SK-N-SH treated with all-trans-retinoic acid at 6 μM for 48 hours (cell line): ENCODE data around the gene PMFBP1.
A peak's percentile ranks its signal among the peaks of the same experiment; 100 is the strongest.

Experiments
- ATAC-seq: fragments of 200-7000 bp; cut with Tn5 transposase; 3 replicates; pipeline ENCODE4 v1.9.1; 2020; ENCODE audit warnings: mild to moderate bottlenecking, moderate library complexity
- ARNTL ChIP-seq: fragments of 450-650 bp; formaldehyde crosslinking; IDR thresholded peaks from 2 replicates; pipeline ENCODE4 v1.5.0; 2020; ENCODE audit warnings: low read depth, mild to moderate bottlenecking, moderate library complexity, borderline replicate concordance
- CSDC2 ChIP-seq: fragments of 250-450 bp; sonication (Bioruptor Pico); IDR thresholded peaks from 2 replicates; pipeline ENCODE4 v1.5.0; 2020; ENCODE audit warnings: mild to moderate bottlenecking, moderate library complexity
- CSRNP3 ChIP-seq: fragments of 250-450 bp; sonication (Bioruptor Pico); IDR thresholded peaks from 2 replicates; pipeline ENCODE4 v1.5.1; 2021; ENCODE audit warnings: mild to moderate bottlenecking, moderate library complexity
- GLIS3 ChIP-seq: fragments of 250-450 bp; sonication (Bioruptor Pico); IDR thresholded peaks from 2 replicates; pipeline ENCODE4 v1.5.0; 2020; ENCODE audit warnings: mild to moderate bottlenecking, moderate library complexity
- ISL1 ChIP-seq: fragments of 250-450 bp; sonication (Bioruptor Pico); IDR thresholded peaks from 2 replicates; pipeline ENCODE4 v2.1.2; 2022; ENCODE audit warnings: mild to moderate bottlenecking, moderate library complexity
- OSR1 ChIP-seq: fragments of 250-450 bp; sonication (Bioruptor Pico); IDR thresholded peaks from 2 replicates; pipeline ENCODE4 v1.8.0; 2022; ENCODE audit warnings: moderate library complexity, mild to moderate bottlenecking, inconsistent platforms
- POU6F1 ChIP-seq: fragments of 250-450 bp; sonication (Bioruptor Pico); IDR thresholded peaks from 2 replicates; pipeline ENCODE4 v1.8.0; 2021; ENCODE audit warnings: low read depth, mild to moderate bottlenecking, moderate library complexity, borderline replicate concordance
- PPARA ChIP-seq: fragments of 250-450 bp; sonication (Bioruptor Pico); IDR thresholded peaks from 2 replicates; pipeline ENCODE4 v1.5.0; 2020; ENCODE audit warnings: mild to moderate bottlenecking, borderline replicate concordance
- RARB ChIP-seq: fragments of 250-450 bp; sonication (Bioruptor Pico); IDR thresholded peaks from 2 replicates; pipeline ENCODE4 v1.8.0; 2021; ENCODE audit warnings: mild to moderate bottlenecking, moderate library complexity
- SNAI2 ChIP-seq: fragments of 250-450 bp; sonication (Bioruptor Pico); IDR thresholded peaks from 2 replicates; pipeline ENCODE4 v1.5.0; 2020; ENCODE audit warnings: mild to moderate bottlenecking, moderate library complexity
- TCF4 ChIP-seq: fragments of 250-450 bp; sonication (Bioruptor Pico); IDR thresholded peaks from 2 replicates; pipeline ENCODE4 v1.8.0; 2021; ENCODE audit warnings: mild to moderate bottlenecking, moderate library complexity, borderline replicate concordance
- TOX ChIP-seq: fragments of 250-450 bp; sonication (Bioruptor Pico); IDR thresholded peaks from 2 replicates; pipeline ENCODE4 v1.8.0; 2021; ENCODE audit warnings: mild to moderate bottlenecking, moderate library complexity, borderline replicate concordance
- TSHZ2 ChIP-seq: fragments of 250-450 bp; sonication (Bioruptor Pico); IDR thresholded peaks from 2 replicates; pipeline ENCODE4 v1.5.0; 2020; ENCODE audit warnings: mild to moderate bottlenecking, moderate library complexity
- ZFP3 ChIP-seq: fragments of 250-450 bp; sonication (Bioruptor Pico); IDR thresholded peaks from 2 replicates; pipeline ENCODE4 v1.5.0; 2020; ENCODE audit warnings: mild to moderate bottlenecking, moderate library complexity
- ZNF565 ChIP-seq: fragments of 450-650 bp; formaldehyde crosslinking; conservative IDR thresholded peaks from 2 replicates; pipeline ENCODE4 v1.5.0; 2020; ENCODE audit warnings: low read depth, mild to moderate bottlenecking, moderate library complexity
- ZNF70 ChIP-seq: fragments of 450-650 bp; formaldehyde crosslinking; IDR thresholded peaks from 2 replicates; pipeline ENCODE4 v1.5.0; 2020; ENCODE audit warnings: mild to moderate bottlenecking, moderate library complexity
- ZNF8 ChIP-seq: fragments of 450-650 bp; formaldehyde crosslinking; IDR thresholded peaks from 2 replicates; pipeline ENCODE4 v1.5.0; 2020; ENCODE audit warnings: mild to moderate bottlenecking, moderate library complexity

PMFBP1 gene

GRCh38 chr16:72198771-72199201, 26.8 kb upstream of the PMFBP1 start:
- peak; percentile 56 for ATAC-seq

GRCh38 chr16:72198021-72198711, 26.2 kb upstream of the PMFBP1 start:
- TF ChIP-seq ZNF8 (CRISPR knock-in tag) (no peak), ZFP3 (CRISPR knock-in tag) (no peak), TSHZ2 (peak; percentile 62; the same call in 1 of the 2 replicates), TOX (CRISPR knock-in tag) (no peak), TCF4 (CRISPR knock-in tag) (peak; percentile 48; the same call in 1 of the 2 replicates)

More at GRCh38 chr16:72198771-72199201, 26.8 kb upstream of the PMFBP1 start:
- TF ChIP-seq ZFP3 (CRISPR knock-in tag), result no peak
- no peak for TF ChIP-seq PPARA (CRISPR knock-in tag)
- TF ChIP-seq TSHZ2, result peak; percentile 94
- TF ChIP-seq CSDC2 (CRISPR knock-in tag), result no peak
- TF ChIP-seq TCF4 (CRISPR knock-in tag), result peak; percentile 64; the same call in 1 of the 2 replicates
- peak; percentile 43; the same call in 1 of the 2 replicates for TF ChIP-seq SNAI2
- peak; percentile 49 for TF ChIP-seq ISL1 (CRISPR knock-in tag)

GRCh38 chr16:72197545-72197944, 25.6 kb upstream of the PMFBP1 start:
- no peak for TF ChIP-seq ZNF70 (CRISPR knock-in tag)
- ATAC-seq, result no peak

More at GRCh38 chr16:72198021-72198711, 26.2 kb upstream of the PMFBP1 start:
- peak; percentile 84 for ATAC-seq

GRCh38 chr16:72195609-72196008, 23.7 kb upstream of the PMFBP1 start:
- TF ChIP-seq CSRNP3 (CRISPR knock-in tag), result no peak
- TF ChIP-seq SNAI2, result no peak
- TF ChIP-seq PPARA (CRISPR knock-in tag), result no peak
- no peak for TF ChIP-seq POU6F1 (CRISPR knock-in tag)
- no peak for TF ChIP-seq TOX (CRISPR knock-in tag)
- no peak for TF ChIP-seq RARB (CRISPR knock-in tag)
- no peak for TF ChIP-seq ZNF565 (CRISPR knock-in tag)
- TF ChIP-seq ZNF70 (CRISPR knock-in tag), result no peak
- no peak for TF ChIP-seq OSR1 (CRISPR knock-in tag)
- TF ChIP-seq GLIS3, result no peak
- no peak for TF ChIP-seq ARNTL (CRISPR knock-in tag)
- peak; percentile 30; the same call in 1 of the 3 replicates for ATAC-seq
